Hepatocyte (in vitro differentiated cells): ENCODE results near the gene GRB10.

Source experiments
- EZH2 ChIP-seq: fragments of 200-600 bp; sonication (generic); IDR thresholded peaks from 2 replicates; pipeline ENCODE4 v1.6.1; 2016; ENCODE audit warnings: antibody characterized with exemption, mild to moderate bottlenecking, borderline replicate concordance
- TF ChIP-seq, protein P1 (sequence below): fragments of 200-600 bp; sonication (generic); IDR thresholded peaks from 2 replicates; pipeline ENCODE4 v1.5.1; 2016; ENCODE audit warnings: antibody characterized with exemption, mild to moderate bottlenecking; ENCODE audit not compliant: poor library complexity

DNA sequence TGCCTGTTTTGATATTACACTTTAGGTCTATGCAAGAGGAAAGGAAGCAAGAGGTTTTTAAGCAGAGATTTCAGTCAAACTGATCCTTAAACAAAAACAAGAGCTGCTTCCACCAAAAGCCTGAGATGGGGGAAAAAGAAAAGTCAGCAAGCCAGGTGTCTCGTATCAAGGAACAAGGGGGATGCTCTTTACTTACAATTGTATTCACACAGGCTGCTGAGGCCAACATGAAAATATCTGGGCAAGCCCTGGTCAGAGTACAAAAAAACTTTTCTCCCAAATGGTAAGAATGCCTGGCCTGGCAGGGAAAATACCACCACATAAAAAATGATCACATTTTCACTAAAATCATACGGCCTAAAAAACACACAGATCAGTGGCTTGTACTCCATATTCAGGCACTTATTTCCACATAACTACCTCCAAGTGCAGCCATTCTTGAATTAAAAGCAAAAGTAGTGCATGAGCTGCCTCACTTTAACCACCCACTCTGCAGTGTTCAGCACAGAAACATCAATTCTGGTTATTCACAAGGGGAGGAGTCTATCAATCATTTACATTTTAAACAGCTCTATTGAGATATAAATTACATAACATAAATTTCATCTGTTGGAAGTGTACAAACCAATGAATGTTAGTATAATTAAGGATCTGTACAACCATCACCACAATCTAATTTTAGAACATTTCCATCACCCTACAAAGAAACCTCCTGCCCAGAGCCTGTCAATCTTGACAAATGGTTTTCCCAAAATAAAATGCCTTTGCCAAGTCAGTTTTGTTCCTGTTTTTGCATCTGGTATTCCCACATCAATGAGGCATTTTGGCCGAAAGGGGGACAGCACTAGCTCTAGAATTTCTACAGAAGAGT, 70.2 kb downstream of the GRB10 start:
- TF ChIP-seq, protein P1, sequence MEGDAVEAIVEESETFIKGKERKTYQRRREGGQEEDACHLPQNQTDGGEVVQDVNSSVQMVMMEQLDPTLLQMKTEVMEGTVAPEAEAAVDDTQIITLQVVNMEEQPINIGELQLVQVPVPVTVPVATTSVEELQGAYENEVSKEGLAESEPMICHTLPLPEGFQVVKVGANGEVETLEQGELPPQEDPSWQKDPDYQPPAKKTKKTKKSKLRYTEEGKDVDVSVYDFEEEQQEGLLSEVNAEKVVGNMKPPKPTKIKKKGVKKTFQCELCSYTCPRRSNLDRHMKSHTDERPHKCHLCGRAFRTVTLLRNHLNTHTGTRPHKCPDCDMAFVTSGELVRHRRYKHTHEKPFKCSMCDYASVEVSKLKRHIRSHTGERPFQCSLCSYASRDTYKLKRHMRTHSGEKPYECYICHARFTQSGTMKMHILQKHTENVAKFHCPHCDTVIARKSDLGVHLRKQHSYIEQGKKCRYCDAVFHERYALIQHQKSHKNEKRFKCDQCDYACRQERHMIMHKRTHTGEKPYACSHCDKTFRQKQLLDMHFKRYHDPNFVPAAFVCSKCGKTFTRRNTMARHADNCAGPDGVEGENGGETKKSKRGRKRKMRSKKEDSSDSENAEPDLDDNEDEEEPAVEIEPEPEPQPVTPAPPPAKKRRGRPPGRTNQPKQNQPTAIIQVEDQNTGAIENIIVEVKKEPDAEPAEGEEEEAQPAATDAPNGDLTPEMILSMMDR, result no peak
- no peak for TF ChIP-seq EZH2
